GM23338 (cell line): Measurements from ENCODE around the gene MS4A18. TPM values are rescaled to one million over a fixed set of nuclear protein-coding genes. Genes with fewer than 3 reads are reported as not detected.

Experiments
- EZH2phosphoT487 ChIP-seq: fragments of 200-600 bp; sonication (generic); IDR thresholded peaks from one replicate; pipeline ENCODE4 v1.8.1; 2018; ENCODE audit warnings: antibody characterized with exemption; ENCODE audit not compliant: unreplicated experiment
- JUNB ChIP-seq: IDR thresholded peaks from one replicate; pipeline ENCODE4 v1.6.1; 2016; ENCODE audit warnings: antibody characterized with exemption; ENCODE audit not compliant: unreplicated experiment
- STAT1 ChIP-seq: IDR thresholded peaks from one replicate; pipeline ENCODE4 v1.6.1; 2016; ENCODE audit warnings: antibody characterized with exemption; ENCODE audit not compliant: unreplicated experiment
- ZNF331 ChIP-seq: fragments of 250-450 bp; sonication (Bioruptor Pico); IDR thresholded peaks from 2 replicates; pipeline ENCODE4 v1.5.0; 2020; ENCODE audit warnings: low read depth, mild to moderate bottlenecking, moderate library complexity
- polyA plus RNA-seq: library from polyadenylated mRNA; unstranded; fragments of >200 nt; fragmentation: Nextera tagmentation; extraction: Ambion mirVana; gene quantifications from 2 replicates; pipeline ENCODE4 v1.2.1, GENCODE V29; 2016
- total RNA-seq: library from RNA; depleted of rRNA; stranded (reverse); fragments of >200 nt; shearing (Covaris generic); gene quantifications from 2 replicates; pipeline ENCODE4 v1.2.3, GENCODE V29; 2014
- TF ChIP-seq, protein P1 (sequence below): fragments of 250-450 bp; sonication (Bioruptor Pico); IDR thresholded peaks from 2 replicates; pipeline ENCODE4 v1.5.0; 2020; ENCODE audit warnings: mild to moderate bottlenecking, moderate library complexity
- TF ChIP-seq, protein P2 (sequence below): IDR thresholded peaks from one replicate; pipeline ENCODE4 v1.6.1; 2018; ENCODE audit warnings: antibody characterized with exemption; ENCODE audit not compliant: unreplicated experiment
- TF ChIP-seq, protein P3 (sequence below), 2 experiments: fragments of 200-600 bp in 1 of 2; sonication (generic) in 1 of 2; conservative IDR thresholded peaks; 2 replicates each; pipeline versions ENCODE4 v1.5.1 to v1.6.1; 2016 to 2017; ENCODE audit warnings: antibody characterized with exemption in 2 of 2, low read depth in 2 of 2, mild to moderate bottlenecking in 2 of 2, moderate library complexity in 1 of 2

MS4A18 gene
- total and polyA plus RNA-seq, 2 experiments from 2014 or later, result not detected

DNA sequence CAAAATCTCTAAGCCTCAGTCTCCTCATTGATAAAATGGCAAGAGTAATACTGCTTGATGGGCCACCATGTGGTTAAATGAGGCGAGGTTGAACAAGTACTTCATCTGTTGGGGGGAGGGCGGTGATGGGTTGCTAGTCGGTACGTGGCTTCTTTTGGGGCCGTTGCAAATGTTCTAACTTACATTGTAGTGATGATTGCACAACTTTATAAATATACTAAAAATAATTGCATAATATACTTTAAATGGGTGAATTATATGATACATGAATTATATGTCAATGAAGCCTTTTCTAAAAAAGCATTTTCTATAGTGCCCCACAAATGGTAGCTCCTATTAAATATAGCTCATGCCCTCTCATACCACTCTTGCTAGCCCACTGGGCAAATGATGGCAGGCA, 18.6 kb upstream of the MS4A18 start (continued):
- TF ChIP-seq, protein P1, sequence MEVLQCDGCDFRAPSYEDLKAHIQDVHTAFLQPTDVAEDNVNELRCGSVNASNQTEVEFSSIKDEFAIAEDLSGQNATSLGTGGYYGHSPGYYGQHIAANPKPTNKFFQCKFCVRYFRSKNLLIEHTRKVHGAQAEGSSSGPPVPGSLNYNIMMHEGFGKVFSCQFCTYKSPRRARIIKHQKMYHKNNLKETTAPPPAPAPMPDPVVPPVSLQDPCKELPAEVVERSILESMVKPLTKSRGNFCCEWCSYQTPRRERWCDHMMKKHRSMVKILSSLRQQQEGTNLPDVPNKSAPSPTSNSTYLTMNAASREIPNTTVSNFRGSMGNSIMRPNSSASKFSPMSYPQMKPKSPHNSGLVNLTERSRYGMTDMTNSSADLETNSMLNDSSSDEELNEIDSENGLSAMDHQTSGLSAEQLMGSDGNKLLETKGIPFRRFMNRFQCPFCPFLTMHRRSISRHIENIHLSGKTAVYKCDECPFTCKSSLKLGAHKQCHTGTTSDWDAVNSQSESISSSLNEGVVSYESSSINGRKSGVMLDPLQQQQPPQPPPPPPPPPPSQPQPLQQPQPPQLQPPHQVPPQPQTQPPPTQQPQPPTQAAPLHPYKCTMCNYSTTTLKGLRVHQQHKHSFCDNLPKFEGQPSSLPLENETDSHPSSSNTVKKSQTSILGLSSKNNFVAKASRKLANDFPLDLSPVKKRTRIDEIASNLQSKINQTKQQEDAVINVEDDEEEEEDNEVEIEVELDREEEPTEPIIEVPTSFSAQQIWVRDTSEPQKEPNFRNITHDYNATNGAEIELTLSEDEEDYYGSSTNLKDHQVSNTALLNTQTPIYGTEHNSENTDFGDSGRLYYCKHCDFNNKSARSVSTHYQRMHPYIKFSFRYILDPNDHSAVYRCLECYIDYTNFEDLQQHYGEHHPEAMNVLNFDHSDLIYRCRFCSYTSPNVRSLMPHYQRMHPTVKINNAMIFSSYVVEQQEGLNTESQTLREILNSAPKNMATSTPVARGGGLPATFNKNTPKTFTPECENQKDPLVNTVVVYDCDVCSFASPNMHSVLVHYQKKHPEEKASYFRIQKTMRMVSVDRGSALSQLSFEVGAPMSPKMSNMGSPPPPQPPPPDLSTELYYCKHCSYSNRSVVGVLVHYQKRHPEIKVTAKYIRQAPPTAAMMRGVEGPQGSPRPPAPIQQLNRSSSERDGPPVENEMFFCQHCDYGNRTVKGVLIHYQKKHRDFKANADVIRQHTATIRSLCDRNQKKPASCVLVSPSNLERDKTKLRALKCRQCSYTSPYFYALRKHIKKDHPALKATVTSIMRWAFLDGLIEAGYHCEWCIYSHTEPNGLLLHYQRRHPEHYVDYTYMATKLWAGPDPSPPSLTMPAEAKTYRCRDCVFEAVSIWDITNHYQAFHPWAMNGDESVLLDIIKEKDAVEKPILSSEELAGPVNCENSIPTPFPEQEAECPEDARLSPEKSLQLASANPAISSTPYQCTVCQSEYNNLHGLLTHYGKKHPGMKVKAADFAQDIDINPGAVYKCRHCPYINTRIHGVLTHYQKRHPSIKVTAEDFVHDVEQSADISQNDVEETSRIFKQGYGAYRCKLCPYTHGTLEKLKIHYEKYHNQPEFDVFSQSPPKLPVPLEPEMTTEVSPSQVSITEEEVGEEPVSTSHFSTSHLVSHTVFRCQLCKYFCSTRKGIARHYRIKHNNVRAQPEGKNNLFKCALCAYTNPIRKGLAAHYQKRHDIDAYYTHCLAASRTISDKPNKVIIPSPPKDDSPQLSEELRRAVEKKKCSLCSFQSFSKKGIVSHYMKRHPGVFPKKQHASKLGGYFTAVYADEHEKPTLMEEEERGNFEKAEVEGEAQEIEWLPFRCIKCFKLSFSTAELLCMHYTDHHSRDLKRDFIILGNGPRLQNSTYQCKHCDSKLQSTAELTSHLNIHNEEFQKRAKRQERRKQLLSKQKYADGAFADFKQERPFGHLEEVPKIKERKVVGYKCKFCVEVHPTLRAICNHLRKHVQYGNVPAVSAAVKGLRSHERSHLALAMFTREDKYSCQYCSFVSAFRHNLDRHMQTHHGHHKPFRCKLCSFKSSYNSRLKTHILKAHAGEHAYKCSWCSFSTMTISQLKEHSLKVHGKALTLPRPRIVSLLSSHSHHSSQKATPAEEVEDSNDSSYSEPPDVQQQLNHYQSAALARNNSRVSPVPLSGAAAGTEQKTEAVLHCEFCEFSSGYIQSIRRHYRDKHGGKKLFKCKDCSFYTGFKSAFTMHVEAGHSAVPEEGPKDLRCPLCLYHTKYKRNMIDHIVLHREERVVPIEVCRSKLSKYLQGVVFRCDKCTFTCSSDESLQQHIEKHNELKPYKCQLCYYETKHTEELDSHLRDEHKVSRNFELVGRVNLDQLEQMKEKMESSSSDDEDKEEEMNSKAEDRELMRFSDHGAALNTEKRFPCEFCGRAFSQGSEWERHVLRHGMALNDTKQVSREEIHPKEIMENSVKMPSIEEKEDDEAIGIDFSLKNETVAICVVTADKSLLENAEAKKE (CRISPR knock-in tag), result no peak
- TF ChIP-seq, protein P2, sequence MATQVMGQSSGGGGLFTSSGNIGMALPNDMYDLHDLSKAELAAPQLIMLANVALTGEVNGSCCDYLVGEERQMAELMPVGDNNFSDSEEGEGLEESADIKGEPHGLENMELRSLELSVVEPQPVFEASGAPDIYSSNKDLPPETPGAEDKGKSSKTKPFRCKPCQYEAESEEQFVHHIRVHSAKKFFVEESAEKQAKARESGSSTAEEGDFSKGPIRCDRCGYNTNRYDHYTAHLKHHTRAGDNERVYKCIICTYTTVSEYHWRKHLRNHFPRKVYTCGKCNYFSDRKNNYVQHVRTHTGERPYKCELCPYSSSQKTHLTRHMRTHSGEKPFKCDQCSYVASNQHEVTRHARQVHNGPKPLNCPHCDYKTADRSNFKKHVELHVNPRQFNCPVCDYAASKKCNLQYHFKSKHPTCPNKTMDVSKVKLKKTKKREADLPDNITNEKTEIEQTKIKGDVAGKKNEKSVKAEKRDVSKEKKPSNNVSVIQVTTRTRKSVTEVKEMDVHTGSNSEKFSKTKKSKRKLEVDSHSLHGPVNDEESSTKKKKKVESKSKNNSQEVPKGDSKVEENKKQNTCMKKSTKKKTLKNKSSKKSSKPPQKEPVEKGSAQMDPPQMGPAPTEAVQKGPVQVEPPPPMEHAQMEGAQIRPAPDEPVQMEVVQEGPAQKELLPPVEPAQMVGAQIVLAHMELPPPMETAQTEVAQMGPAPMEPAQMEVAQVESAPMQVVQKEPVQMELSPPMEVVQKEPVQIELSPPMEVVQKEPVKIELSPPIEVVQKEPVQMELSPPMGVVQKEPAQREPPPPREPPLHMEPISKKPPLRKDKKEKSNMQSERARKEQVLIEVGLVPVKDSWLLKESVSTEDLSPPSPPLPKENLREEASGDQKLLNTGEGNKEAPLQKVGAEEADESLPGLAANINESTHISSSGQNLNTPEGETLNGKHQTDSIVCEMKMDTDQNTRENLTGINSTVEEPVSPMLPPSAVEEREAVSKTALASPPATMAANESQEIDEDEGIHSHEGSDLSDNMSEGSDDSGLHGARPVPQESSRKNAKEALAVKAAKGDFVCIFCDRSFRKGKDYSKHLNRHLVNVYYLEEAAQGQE, result no peak
- TF ChIP-seq ZNF331 (CRISPR knock-in tag) (no peak), EZH2phosphoT487 (no peak), STAT1 (no peak), JUNB (no peak)
- TF ChIP-seq, protein P3, sequence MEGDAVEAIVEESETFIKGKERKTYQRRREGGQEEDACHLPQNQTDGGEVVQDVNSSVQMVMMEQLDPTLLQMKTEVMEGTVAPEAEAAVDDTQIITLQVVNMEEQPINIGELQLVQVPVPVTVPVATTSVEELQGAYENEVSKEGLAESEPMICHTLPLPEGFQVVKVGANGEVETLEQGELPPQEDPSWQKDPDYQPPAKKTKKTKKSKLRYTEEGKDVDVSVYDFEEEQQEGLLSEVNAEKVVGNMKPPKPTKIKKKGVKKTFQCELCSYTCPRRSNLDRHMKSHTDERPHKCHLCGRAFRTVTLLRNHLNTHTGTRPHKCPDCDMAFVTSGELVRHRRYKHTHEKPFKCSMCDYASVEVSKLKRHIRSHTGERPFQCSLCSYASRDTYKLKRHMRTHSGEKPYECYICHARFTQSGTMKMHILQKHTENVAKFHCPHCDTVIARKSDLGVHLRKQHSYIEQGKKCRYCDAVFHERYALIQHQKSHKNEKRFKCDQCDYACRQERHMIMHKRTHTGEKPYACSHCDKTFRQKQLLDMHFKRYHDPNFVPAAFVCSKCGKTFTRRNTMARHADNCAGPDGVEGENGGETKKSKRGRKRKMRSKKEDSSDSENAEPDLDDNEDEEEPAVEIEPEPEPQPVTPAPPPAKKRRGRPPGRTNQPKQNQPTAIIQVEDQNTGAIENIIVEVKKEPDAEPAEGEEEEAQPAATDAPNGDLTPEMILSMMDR (conservative IDR thresholded peaks at IDR 0.05; ENCODE audit: low read depth in 2 of 2), result no peak
